LNCAP (cell line): ENCODE data around the gene NR2F1.

Experiments used
- CTCF ChIP-seq: fragments of 450-650 bp; IDR thresholded peaks from 2 replicates; pipeline ENCODE4 v1.5.1; 2017; ENCODE audit warnings: mild to moderate bottlenecking

Gene NR2F1

GRCh38 chr5:93621327-93621798 is 38.3 kb downstream of the NR2F1 start:
- TF ChIP-seq CTCF = no peak

- TF ChIP-seq CTCF = no peak
These were observed 39.3 kb downstream of the NR2F1 start for GRCh38 chr5:93622240-93622885.

- TF ChIP-seq CTCF = no peak
These were observed 40.1 kb downstream of the NR2F1 start for GRCh38 chr5:93623153-93623552.

GRCh38 chr5:93626801-93627200 is 43.8 kb downstream of the NR2F1 start:
- no peak for TF ChIP-seq CTCF

- no peak for TF ChIP-seq CTCF
These were observed 49.3 kb downstream of the NR2F1 start for GRCh38 chr5:93632327-93632726.

- TF ChIP-seq CTCF = no peak
These were observed 53.0 kb downstream of the NR2F1 start for GRCh38 chr5:93635991-93636390.

GRCh38 chr5:93636837-93637236 is 53.8 kb downstream of the NR2F1 start:
- no peak for TF ChIP-seq CTCF

GRCh38 chr5:93637697-93638096 is 54.7 kb downstream of the NR2F1 start:
- no peak for TF ChIP-seq CTCF
